Upper lobe of right lung (tissue), 1 donor: Measurements from ENCODE around the gene DHX8. TPM values are rescaled to one million over a fixed set of nuclear protein-coding genes. Genes with fewer than 3 reads are reported as not detected.

Experiments
- ATAC-seq: fragments of 200-7000 bp; cut with Tn5 transposase; one replicate; pipeline ENCODE4 v1.9.1; 2020; ENCODE audit warnings: mild to moderate bottlenecking, moderate library complexity
- DNase-seq: peaks from one replicate; pipeline ENCODE4 v3.0.0-alpha.2; 2020
- H3K27ac ChIP-seq: fragments of 200-600 bp; one replicate; pipeline ENCODE4 v1.8.0; 2022
- H3K27me3 ChIP-seq: fragments of 200-600 bp; one replicate; pipeline ENCODE4 v1.8.0; 2022; ENCODE audit warnings: mild to moderate bottlenecking
- H3K36me3 ChIP-seq: fragments of 200-600 bp; one replicate; pipeline ENCODE4 v1.8.0; 2022
- H3K4me1 ChIP-seq: fragments of 200-600 bp; one replicate; pipeline ENCODE4 v1.8.0; 2022
- H3K4me3 ChIP-seq: fragments of 200-600 bp; one replicate; pipeline ENCODE4 v1.8.0; 2022; ENCODE audit warnings: mild to moderate bottlenecking
- H3K9me3 ChIP-seq: fragments of 200-600 bp; one replicate; pipeline ENCODE4 v1.8.0; 2022
- intact Hi-C: fragments of 100-400 bp; cut with DNase I; formaldehyde crosslinking; loops from one replicate; pipeline ENCODE4 v1.11.0; 2022
- total RNA-seq: library from RNA; stranded (reverse); fragmentation: NEBNext Ultra II Directional; extraction: Animal tissue kit (Norgen Biotek cat#: 25700); gene quantifications from one replicate; pipeline ENCODE4 v1.2.1, GENCODE V29; 2021
- TF ChIP-seq, protein P1 (sequence below): fragments of 200-600 bp; IDR thresholded peaks from one replicate; pipeline ENCODE4 v1.8.0; 2022; ENCODE audit warnings: antibody characterized with exemption
- donor health status: DM: no; HTN: yes; CAD: no; lungs with severe emphysema.

DHX8 gene
- total RNA-seq, 1 donor from 2014 or later, result 50.8 TPM

DNA sequence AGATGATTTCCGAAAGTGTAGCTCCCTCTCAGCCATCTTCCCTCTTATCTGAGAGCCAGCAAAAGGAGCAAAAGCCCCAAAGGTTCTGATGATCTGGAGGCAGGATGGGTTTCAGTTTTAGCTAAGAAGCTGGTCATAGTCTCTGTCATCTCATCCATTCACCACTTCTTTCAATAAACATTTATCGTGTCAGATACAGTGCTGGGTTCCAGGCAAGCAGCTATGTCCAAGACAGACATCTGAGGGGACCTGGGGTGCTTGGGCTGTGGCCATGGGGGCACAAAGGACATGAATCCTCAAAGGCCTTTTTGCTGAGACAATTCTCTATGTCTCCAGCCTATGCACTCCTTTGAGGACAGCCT lies 63.4 kb downstream of the DHX8 start:
- TF ChIP-seq, protein P1, sequence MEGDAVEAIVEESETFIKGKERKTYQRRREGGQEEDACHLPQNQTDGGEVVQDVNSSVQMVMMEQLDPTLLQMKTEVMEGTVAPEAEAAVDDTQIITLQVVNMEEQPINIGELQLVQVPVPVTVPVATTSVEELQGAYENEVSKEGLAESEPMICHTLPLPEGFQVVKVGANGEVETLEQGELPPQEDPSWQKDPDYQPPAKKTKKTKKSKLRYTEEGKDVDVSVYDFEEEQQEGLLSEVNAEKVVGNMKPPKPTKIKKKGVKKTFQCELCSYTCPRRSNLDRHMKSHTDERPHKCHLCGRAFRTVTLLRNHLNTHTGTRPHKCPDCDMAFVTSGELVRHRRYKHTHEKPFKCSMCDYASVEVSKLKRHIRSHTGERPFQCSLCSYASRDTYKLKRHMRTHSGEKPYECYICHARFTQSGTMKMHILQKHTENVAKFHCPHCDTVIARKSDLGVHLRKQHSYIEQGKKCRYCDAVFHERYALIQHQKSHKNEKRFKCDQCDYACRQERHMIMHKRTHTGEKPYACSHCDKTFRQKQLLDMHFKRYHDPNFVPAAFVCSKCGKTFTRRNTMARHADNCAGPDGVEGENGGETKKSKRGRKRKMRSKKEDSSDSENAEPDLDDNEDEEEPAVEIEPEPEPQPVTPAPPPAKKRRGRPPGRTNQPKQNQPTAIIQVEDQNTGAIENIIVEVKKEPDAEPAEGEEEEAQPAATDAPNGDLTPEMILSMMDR, result no peak
- H3K27ac ChIP-seq, result no peak overlapping the region
- no peak overlapping the region for H3K4me3 ChIP-seq
- no peaks in the 10 kb centered on the region for H3K36me3 ChIP-seq
- H3K4me1 ChIP-seq, result peaks cover 10% of the 10 kb centered on the region
- no peaks in the 10 kb centered on the region for H3K9me3 ChIP-seq
- ATAC-seq, result no peak
- intact Hi-C loops, result no loop called here
- peaks cover 11% of the 10 kb centered on the region for H3K27me3 ChIP-seq
- DNase-seq, result no peak

DNA sequence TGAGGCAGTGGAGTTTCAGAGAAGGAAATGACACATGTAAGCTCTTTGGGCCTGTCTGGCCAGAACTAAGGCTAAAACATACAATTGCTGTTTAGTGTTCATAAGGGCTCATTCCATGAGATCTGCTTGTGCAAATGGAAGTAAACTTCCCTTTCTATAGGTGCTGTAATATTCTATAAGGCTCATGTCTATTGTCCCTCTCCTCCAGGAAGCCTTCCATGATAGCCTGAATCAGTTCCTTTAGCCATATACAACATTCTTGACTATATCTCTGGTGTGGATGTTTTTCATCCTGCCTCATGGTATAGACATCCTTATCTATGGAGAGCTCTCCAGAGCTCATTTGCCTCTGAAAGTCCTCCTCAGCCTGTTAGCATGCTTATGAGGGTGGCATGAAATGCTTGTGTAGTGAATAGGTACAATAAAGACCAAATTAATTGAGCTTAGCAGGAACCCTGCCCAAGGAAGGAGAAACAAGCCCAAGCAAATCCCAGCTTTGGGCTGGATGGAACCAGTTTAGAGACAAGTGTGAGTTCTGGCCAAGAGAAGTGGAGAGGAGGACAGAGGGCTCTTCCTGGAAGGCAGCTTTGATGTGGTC lies 64.0 kb downstream of the DHX8 start:
- ATAC-seq (no peak), DNase-seq (no peak)
- Histone ChIP-seq H3K27ac (no peak overlapping the region), H3K9me3 (no peaks in the 10 kb centered on the region), H3K27me3 (peaks cover 11% of the 10 kb centered on the region), H3K4me3 (no peak overlapping the region), H3K36me3 (no peaks in the 10 kb centered on the region), H3K4me1 (peaks cover 16% of the 10 kb centered on the region)
- TF ChIP-seq, protein P1, result no peak
- intact Hi-C loops, result no loop called here

- H3K27me3 ChIP-seq, result peaks cover 11% of the 10 kb centered on the region
- intact Hi-C loops, result no loop called here
Observed at GRCh38 chr17:43548689-43549379, 65.1 kb downstream of the DHX8 start.

GRCh38 chr17:43549496-43549895 lies 65.7 kb downstream of the DHX8 start:
- Histone ChIP-seq H3K9me3 (no peaks in the 10 kb centered on the region), H3K36me3 (no peaks in the 10 kb centered on the region), H3K4me3 (no peak overlapping the region), H3K4me1 (peaks cover 17% of the 10 kb centered on the region), H3K27me3 (peaks cover 11% of the 10 kb centered on the region), H3K27ac (no peak overlapping the region)
- DNase-seq (no peak), ATAC-seq (no peak)
- TF ChIP-seq, protein P1, result no peak
- intact Hi-C loops, result no loop called here

More at GRCh38 chr17:43548689-43549379, 65.1 kb downstream of the DHX8 start:
- Histone ChIP-seq H3K4me1 (peaks cover 17% of the 10 kb centered on the region), H3K27ac (no peak overlapping the region), H3K36me3 (no peaks in the 10 kb centered on the region), H3K9me3 (no peaks in the 10 kb centered on the region), H3K4me3 (no peak overlapping the region)
- no peak for ATAC-seq
- DNase-seq, result no peak
- TF ChIP-seq, protein P1, result no peak

DNA sequence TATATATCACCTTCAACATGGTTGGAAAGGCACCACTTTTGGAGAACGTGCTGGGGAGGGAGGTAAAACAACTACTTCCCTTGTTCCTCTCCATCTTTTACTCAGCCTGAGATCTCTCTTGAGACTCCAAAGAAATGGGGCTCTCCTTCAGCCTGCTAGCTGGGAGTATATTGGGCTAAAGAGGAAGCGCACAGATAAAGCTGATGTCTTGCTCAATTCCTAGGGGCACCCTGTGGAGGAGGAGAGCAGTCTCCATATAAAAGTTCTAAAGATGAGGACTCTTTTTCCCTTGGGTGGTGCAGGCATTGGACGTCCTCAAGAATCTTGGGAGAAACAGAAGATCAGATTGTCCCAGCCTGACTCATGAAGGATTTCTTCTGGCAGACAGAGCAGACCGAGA lies 67.0 kb downstream of the DHX8 start:
- H3K27ac ChIP-seq, result no peak overlapping the region
- peaks cover 11% of the 10 kb centered on the region for H3K27me3 ChIP-seq
- no peaks in the 10 kb centered on the region for H3K9me3 ChIP-seq
- intact Hi-C loops, result no loop called here
- ATAC-seq, result no peak
- H3K36me3 ChIP-seq, result no peaks in the 10 kb centered on the region
- TF ChIP-seq, protein P1, result no peak
- no peak for DNase-seq
- H3K4me1 ChIP-seq, result peaks cover 18% of the 10 kb centered on the region
- no peak overlapping the region for H3K4me3 ChIP-seq
